Ishikawa (cell line): ENCODE data around the gene KCNH5.

Source experiments
- CEBPB ChIP-seq: IDR thresholded peaks from 2 replicates; pipeline ENCODE4 v1.6.1; 2012
- CREB1 ChIP-seq: IDR thresholded peaks from 2 replicates; pipeline ENCODE4 v1.6.1; 2012; ENCODE audit warnings: low read depth
- EGR1 ChIP-seq: IDR thresholded peaks from 2 replicates; pipeline ENCODE4 v1.6.1; 2012
- EP300 ChIP-seq: IDR thresholded peaks from 2 replicates; pipeline ENCODE4 v1.6.1; 2012; ENCODE audit warnings: borderline replicate concordance
- RAD21 ChIP-seq: IDR thresholded peaks from 2 replicates; pipeline ENCODE4 v1.6.1; 2012; ENCODE audit warnings: low read depth
- TAF1 ChIP-seq: IDR thresholded peaks from 2 replicates; pipeline ENCODE4 v1.6.1; 2012; ENCODE audit warnings: low read depth, mild to moderate bottlenecking
- TCF12 ChIP-seq: IDR thresholded peaks from 2 replicates; pipeline ENCODE4 v1.6.1; 2012; ENCODE audit warnings: low read depth
- TEAD4 ChIP-seq: IDR thresholded peaks from 2 replicates; pipeline ENCODE4 v1.6.1; 2012
- YY1 ChIP-seq: IDR thresholded peaks from 2 replicates; pipeline ENCODE4 v1.6.1; 2012; ENCODE audit warnings: low read depth
- ZBTB7A ChIP-seq: IDR thresholded peaks from 2 replicates; pipeline ENCODE4 v1.6.1; 2012; ENCODE audit warnings: low read depth
- TF ChIP-seq, protein P1 (sequence below): IDR thresholded peaks from 2 replicates; pipeline ENCODE4 v1.6.1; 2012
- TF ChIP-seq, protein P2 (sequence below): IDR thresholded peaks from 2 replicates; pipeline ENCODE4 v1.6.1; 2012; ENCODE audit warnings: low read depth, mild to moderate bottlenecking
- TF ChIP-seq, protein P3 (sequence below): IDR thresholded peaks from 2 replicates; pipeline ENCODE4 v1.6.1; 2012

DNA sequence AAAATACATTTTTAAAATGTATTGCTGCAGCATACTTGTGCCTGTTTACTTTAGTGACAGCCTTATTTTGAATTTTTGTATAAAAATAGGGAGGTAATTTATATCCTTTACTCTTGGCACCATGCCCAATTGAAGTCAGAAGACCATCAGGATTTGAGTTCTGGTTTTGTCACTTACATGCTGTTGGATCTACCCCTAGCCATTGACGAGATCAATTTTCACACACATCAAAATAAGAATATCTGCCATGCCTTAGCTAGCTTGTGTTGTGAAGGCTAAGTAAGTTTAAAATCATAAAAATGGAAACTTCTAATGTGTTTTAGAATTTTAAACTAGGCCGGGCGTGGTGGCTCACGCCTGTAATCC is 381.8 kb downstream of the KCNH5 start:
- TF ChIP-seq, protein P1, sequence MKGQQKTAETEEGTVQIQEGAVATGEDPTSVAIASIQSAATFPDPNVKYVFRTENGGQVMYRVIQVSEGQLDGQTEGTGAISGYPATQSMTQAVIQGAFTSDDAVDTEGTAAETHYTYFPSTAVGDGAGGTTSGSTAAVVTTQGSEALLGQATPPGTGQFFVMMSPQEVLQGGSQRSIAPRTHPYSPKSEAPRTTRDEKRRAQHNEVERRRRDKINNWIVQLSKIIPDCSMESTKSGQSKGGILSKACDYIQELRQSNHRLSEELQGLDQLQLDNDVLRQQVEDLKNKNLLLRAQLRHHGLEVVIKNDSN = no peak
- TF ChIP-seq ZBTB7A (no peak), EGR1 (no peak), CEBPB (no peak), TAF1 (no peak), CREB1 (no peak), EP300 (no peak), YY1 (no peak), TCF12 (no peak), RAD21 (no peak), TEAD4 (no peak)
- TF ChIP-seq, protein P2, sequence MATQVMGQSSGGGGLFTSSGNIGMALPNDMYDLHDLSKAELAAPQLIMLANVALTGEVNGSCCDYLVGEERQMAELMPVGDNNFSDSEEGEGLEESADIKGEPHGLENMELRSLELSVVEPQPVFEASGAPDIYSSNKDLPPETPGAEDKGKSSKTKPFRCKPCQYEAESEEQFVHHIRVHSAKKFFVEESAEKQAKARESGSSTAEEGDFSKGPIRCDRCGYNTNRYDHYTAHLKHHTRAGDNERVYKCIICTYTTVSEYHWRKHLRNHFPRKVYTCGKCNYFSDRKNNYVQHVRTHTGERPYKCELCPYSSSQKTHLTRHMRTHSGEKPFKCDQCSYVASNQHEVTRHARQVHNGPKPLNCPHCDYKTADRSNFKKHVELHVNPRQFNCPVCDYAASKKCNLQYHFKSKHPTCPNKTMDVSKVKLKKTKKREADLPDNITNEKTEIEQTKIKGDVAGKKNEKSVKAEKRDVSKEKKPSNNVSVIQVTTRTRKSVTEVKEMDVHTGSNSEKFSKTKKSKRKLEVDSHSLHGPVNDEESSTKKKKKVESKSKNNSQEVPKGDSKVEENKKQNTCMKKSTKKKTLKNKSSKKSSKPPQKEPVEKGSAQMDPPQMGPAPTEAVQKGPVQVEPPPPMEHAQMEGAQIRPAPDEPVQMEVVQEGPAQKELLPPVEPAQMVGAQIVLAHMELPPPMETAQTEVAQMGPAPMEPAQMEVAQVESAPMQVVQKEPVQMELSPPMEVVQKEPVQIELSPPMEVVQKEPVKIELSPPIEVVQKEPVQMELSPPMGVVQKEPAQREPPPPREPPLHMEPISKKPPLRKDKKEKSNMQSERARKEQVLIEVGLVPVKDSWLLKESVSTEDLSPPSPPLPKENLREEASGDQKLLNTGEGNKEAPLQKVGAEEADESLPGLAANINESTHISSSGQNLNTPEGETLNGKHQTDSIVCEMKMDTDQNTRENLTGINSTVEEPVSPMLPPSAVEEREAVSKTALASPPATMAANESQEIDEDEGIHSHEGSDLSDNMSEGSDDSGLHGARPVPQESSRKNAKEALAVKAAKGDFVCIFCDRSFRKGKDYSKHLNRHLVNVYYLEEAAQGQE = no peak
- TF ChIP-seq, protein P3, sequence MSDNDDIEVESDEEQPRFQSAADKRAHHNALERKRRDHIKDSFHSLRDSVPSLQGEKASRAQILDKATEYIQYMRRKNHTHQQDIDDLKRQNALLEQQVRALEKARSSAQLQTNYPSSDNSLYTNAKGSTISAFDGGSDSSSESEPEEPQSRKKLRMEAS = no peak
